ENCODE measurements around the gene ZNF598. TPM values are rescaled to one million over a fixed set of nuclear protein-coding genes. Genes with fewer than 3 reads are reported as not detected.

The ZNF598 gene
- polyA plus RNA-seq, 2 of the 4 experiments (the other 2 are of a cell fraction), result 17.7 to 33.8 TPM

GRCh38 chr16:1978476-1979120 is 31.0 kb downstream of the ZNF598 start:
- TF ChIP-seq ZNF302 (CRISPR knock-in tag; IDR thresholded peaks at IDR 0.05) (no peak), ZC3H11A (IDR thresholded peaks at IDR 0.05) (no peak), FOSL2 (IDR thresholded peaks at IDR 0.05) (no peak), FOSL2 (CRISPR knock-in tag; IDR thresholded peaks at IDR 0.05) (no peak), SMC3 (IDR thresholded peaks at IDR 0.05) (no peak), HEYL (CRISPR knock-in tag; IDR thresholded peaks at IDR 0.05) (no peak), CHD4 (IDR thresholded peaks at IDR 0.05; ENCODE audit: borderline replicate concordance) (no peak), POLR2AphosphoS2 (conservative IDR thresholded peaks at IDR 0.05; ENCODE audit: low read length) (no peak), KDM5A (IDR thresholded peaks at IDR 0.05) (no peak), ZFP36 (IDR thresholded peaks at IDR 0.05; ENCODE audit: borderline replicate concordance, partially characterized antibody) (no peak), HDAC2 (IDR thresholded peaks at IDR 0.05) (no peak), MAFK (IDR thresholded peaks at IDR 0.05; ENCODE audit: partially characterized antibody) (no peak), NR3C1 (IDR thresholded peaks at IDR 0.05) (no peak)
- H3K4me1 ChIP-seq, result peaks cover 19% of the 10 kb centered on the region
- no peak for ATAC-seq
- H3K27ac ChIP-seq, result no peak overlapping the region
- H3K4me2 ChIP-seq, result no peak overlapping the region
- no peak for DNase-seq (ENCODE audit: low read depth in 1 of 2, low spot score in 1 of 2)
- no peaks in the 10 kb centered on the region for H3K9me3 ChIP-seq
- no peak for FAIRE-seq
- H3K4me3 ChIP-seq, result no peak overlapping the region
- WGBS (ENCODE audit: missing lambda C conversion rate), result 94% methylated on average over 20 of the region's 37 CpGs
- ChIA-PET CTCF (interaction anchor here (0.5 to 19.7 kb wide), 4 partner anchors 13 to 68 kb away, joined by 3 to 196 read pairs (median 4); partner anchors contain the start of genes NDUFB10 and ZNF598), POLR2A (no interaction called here)

- FAIRE-seq (no peak), DNase-seq (ENCODE audit: low read depth in 1 of 2, low spot score in 1 of 2) (no peak), ATAC-seq (no peak)
- 98% methylated on average over 7 of the region's 18 CpGs for WGBS (ENCODE audit: missing lambda C conversion rate)
- H3K4me1 ChIP-seq, result peaks cover 23% of the 10 kb centered on the region
- TF ChIP-seq HDAC2 (IDR thresholded peaks at IDR 0.05), result no peak
- no peak for TF ChIP-seq CHD2 (IDR thresholded peaks at IDR 0.05; ENCODE audit: low read length, partially characterized antibody)
- no peak for TF ChIP-seq MYC (IDR thresholded peaks at IDR 0.05; ENCODE audit: borderline replicate concordance, low read length)
- no peak overlapping the region for H3K4me3 ChIP-seq
- H3K27ac ChIP-seq, result no peak overlapping the region
- no peaks in the 10 kb centered on the region for H3K9me3 ChIP-seq
- no peak overlapping the region for H3K4me2 ChIP-seq
- ChIA-PET POLR2A (interaction anchor here (5.1 kb wide), 1 partner anchor 13 kb away, joined by 17 read pairs; the partner anchor contains the start of gene RPS2), CTCF (interaction anchor here (1.3 kb wide), 2 partner anchors 12 to 19 kb away, joined by 3 to 5 read pairs; partner anchors contain the start of gene NDUFB10)
Observed at GRCh38 chr16:1977875-1978268, 31.7 kb downstream of the ZNF598 start.

DNA sequence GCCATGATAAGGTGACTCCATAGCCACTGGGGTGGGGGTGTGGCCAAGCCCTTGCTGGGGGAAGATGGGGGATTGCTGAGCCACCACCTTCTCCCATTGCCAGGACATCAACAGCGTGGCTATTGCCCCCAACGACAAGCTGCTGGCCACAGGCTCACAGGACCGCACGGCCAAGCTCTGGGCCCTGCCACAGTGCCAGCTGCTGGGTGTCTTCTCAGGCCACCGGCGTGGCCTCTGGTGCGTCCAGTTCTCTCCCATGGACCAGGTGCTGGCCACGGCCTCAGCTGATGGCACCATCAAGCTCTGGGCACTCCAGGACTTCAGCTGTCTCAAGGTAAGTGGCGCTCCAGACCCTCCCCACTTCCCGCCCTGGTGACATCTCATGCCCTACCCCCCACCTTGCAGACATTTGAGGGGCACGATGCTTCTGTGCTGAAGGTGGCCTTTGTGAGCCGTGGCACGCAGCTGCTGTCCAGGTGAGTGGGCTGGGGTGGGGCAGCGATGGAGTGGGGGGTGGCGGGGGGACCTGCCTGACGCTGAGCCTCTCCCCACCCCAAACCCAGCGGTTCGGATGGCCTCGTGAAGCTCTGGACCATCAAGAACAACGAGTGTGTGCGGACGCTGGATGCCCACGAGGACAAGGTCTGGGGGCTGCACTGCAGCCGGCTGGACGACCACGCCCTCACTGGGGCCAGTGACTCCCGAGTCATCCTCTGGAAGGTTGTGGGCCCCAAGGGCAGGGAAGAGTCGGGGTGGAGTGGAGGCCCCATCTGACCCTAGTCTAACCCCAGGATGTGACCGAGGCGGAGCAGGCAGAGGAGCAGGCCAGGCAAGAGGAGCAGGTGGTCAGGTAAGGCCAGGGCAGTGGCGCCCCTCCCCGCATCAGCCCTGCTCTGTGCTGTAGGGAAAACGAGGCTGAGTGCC is 32.4 kb downstream of the ZNF598 start:
- FAIRE-seq (no peak), ATAC-seq (no peak), DNase-seq (ENCODE audit: low read depth in 1 of 2, low spot score in 1 of 2) (no peak)
- Histone ChIP-seq H3K4me1 (peaks cover 20% of the 10 kb centered on the region), H3K9me3 (no peaks in the 10 kb centered on the region), H3K4me3 (no peak overlapping the region), H3K27ac (no peak overlapping the region), H3K4me2 (no peak overlapping the region)
- TF ChIP-seq REST (IDR thresholded peaks at IDR 0.05), result no peak
- TF ChIP-seq, protein P1, sequence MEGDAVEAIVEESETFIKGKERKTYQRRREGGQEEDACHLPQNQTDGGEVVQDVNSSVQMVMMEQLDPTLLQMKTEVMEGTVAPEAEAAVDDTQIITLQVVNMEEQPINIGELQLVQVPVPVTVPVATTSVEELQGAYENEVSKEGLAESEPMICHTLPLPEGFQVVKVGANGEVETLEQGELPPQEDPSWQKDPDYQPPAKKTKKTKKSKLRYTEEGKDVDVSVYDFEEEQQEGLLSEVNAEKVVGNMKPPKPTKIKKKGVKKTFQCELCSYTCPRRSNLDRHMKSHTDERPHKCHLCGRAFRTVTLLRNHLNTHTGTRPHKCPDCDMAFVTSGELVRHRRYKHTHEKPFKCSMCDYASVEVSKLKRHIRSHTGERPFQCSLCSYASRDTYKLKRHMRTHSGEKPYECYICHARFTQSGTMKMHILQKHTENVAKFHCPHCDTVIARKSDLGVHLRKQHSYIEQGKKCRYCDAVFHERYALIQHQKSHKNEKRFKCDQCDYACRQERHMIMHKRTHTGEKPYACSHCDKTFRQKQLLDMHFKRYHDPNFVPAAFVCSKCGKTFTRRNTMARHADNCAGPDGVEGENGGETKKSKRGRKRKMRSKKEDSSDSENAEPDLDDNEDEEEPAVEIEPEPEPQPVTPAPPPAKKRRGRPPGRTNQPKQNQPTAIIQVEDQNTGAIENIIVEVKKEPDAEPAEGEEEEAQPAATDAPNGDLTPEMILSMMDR (IDR thresholded peaks at IDR 0.05), result no peak
- TF ChIP-seq, protein P2, sequence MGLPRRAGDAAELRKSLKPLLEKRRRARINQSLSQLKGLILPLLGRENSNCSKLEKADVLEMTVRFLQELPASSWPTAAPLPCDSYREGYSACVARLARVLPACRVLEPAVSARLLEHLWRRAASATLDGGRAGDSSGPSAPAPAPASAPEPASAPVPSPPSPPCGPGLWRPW (IDR thresholded peaks at IDR 0.05), result no peak
- ChIA-PET CTCF (interaction anchor here (0.9 to 1.3 kb wide), 6 partner anchors 11 to 163 kb away, joined by 3 to 6 read pairs (median 4); partner anchors contain the start of gene NDUFB10), POLR2A (interaction anchor here (5.1 kb wide), 1 partner anchor 12 kb away, joined by 17 read pairs; the partner anchor contains the start of gene RPS2)
- WGBS (ENCODE audit: missing lambda C conversion rate), result 88% methylated on average over 29 of the region's 33 CpGs
